H9 (cell line): Measurements from ENCODE around the gene SOS1. TPM values are rescaled to one million over a fixed set of nuclear protein-coding genes. Genes with fewer than 3 reads are reported as not detected.

Experiments
- DNase-seq: peaks from one replicate; pipeline ENCODE4 v3.0.0-alpha.2; 2017
- H2AFZ ChIP-seq: one replicate; pipeline ENCODE4 v1.6.1; 2013; ENCODE audit warnings: mild to moderate bottlenecking, low read length, control low read depth, moderate library complexity
- H2AK5ac ChIP-seq: 2 replicates; pipeline ENCODE4 v1.6.1; 2013; ENCODE audit warnings: low read length, control low read depth, mixed read lengths; ENCODE audit not compliant: insufficient read length
- H2BK120ac ChIP-seq: one replicate; pipeline ENCODE4 v1.6.1; 2013; ENCODE audit warnings: low read depth, mild to moderate bottlenecking, low read length, control low read depth, inconsistent platforms; ENCODE audit not compliant: poor library complexity, severe bottlenecking
- H2BK12ac ChIP-seq: 2 replicates; pipeline ENCODE4 v1.6.1; 2013; ENCODE audit warnings: low read length, control low read depth, mixed read lengths, low read depth; ENCODE audit not compliant: insufficient read length
- H2BK15ac ChIP-seq: 2 replicates; pipeline ENCODE4 v1.6.1; 2013; ENCODE audit warnings: low read depth, low read length, control low read depth
- H2BK20ac ChIP-seq: one replicate; pipeline ENCODE4 v1.6.1; 2013; ENCODE audit warnings: low read depth, mild to moderate bottlenecking, low read length, control low read depth, inconsistent platforms; ENCODE audit not compliant: poor library complexity, severe bottlenecking
- H2BK5ac ChIP-seq: 2 replicates; pipeline ENCODE4 v1.6.1; 2013; ENCODE audit warnings: low read length, control low read depth, mixed read lengths; ENCODE audit not compliant: insufficient read length
- H3K14ac ChIP-seq: 2 replicates; pipeline ENCODE4 v1.6.1; 2013; ENCODE audit warnings: low read length, control low read depth; ENCODE audit not compliant: insufficient read depth
- H3K18ac ChIP-seq: 2 replicates; pipeline ENCODE4 v1.6.1; 2013; ENCODE audit warnings: low read depth, mild to moderate bottlenecking, mixed read lengths, low read length, control low read depth; ENCODE audit not compliant: insufficient read length
- H3K23ac ChIP-seq: 2 replicates; pipeline ENCODE4 v1.6.1; 2013; ENCODE audit warnings: low read length, control low read depth, mixed read lengths, low read depth; ENCODE audit not compliant: insufficient read length
- H3K23me2 ChIP-seq: 2 replicates; pipeline ENCODE4 v1.6.1; 2013; ENCODE audit warnings: low read depth, mild to moderate bottlenecking, mixed read lengths, low read length, control low read depth; ENCODE audit not compliant: insufficient read length, poor library complexity, severe bottlenecking
- H3K27ac ChIP-seq: 2 replicates; pipeline ENCODE4 v1.5.1; 2013; ENCODE audit warnings: low read length, control low read depth, mixed read lengths, low read depth; ENCODE audit not compliant: insufficient read length
- H3K27me3 ChIP-seq: 2 replicates; pipeline ENCODE4 v1.6.1; 2013; ENCODE audit warnings: low read length, control low read depth, inconsistent platforms; ENCODE audit not compliant: insufficient read depth
- H3K4ac ChIP-seq: 2 replicates; pipeline ENCODE4 v1.6.1; 2013; ENCODE audit warnings: low read depth, mild to moderate bottlenecking, control low read depth, inconsistent platforms, low read length, moderate library complexity
- H3K4me1 ChIP-seq: 2 replicates; pipeline ENCODE4 v1.6.1; 2013; ENCODE audit warnings: low read length, control low read depth, inconsistent platforms; ENCODE audit not compliant: insufficient read depth
- H3K4me2 ChIP-seq: 2 replicates; pipeline ENCODE4 v1.6.1; 2013; ENCODE audit warnings: low read length, control low read depth, mixed read lengths; ENCODE audit not compliant: insufficient read length, insufficient read depth
- H3K56ac ChIP-seq: 2 replicates; pipeline ENCODE4 v1.6.1; 2013; ENCODE audit warnings: low read depth, mild to moderate bottlenecking, mixed read lengths, low read length, control low read depth; ENCODE audit not compliant: insufficient read length
- H3K79me1 ChIP-seq: 2 replicates; pipeline ENCODE4 v1.6.1; 2013; ENCODE audit warnings: low read depth, mild to moderate bottlenecking, moderate library complexity, low read length, control low read depth, inconsistent platforms; ENCODE audit not compliant: insufficient read depth, poor library complexity, severe bottlenecking
- H3K79me2 ChIP-seq: 2 replicates; pipeline ENCODE4 v1.6.1; 2013; ENCODE audit warnings: low read length, control low read depth, inconsistent platforms; ENCODE audit not compliant: insufficient read depth
- H3K9ac ChIP-seq: 2 replicates; pipeline ENCODE4 v1.6.1; 2013; ENCODE audit warnings: low read length, control low read depth, mixed read lengths; ENCODE audit not compliant: insufficient read length; ENCODE audit errors: extremely low read depth
- H3K9me3 ChIP-seq: one replicate; pipeline ENCODE4 v1.6.1; 2013; ENCODE audit warnings: low read depth, low read length, inconsistent platforms; ENCODE audit not compliant: control insufficient read depth
- H3T11ph ChIP-seq: one replicate; pipeline ENCODE4 v1.6.1; 2013; ENCODE audit warnings: mild to moderate bottlenecking, low read length, control low read depth, inconsistent platforms
- H4K20me1 ChIP-seq: one replicate; pipeline ENCODE4 v1.6.1; 2013; ENCODE audit not compliant: control insufficient read depth, insufficient read length, insufficient read depth
- H4K5ac ChIP-seq: 2 replicates; pipeline ENCODE4 v1.6.1; 2013; ENCODE audit warnings: low read depth, mild to moderate bottlenecking, mixed read lengths, low read length, control low read depth; ENCODE audit not compliant: insufficient read length
- H4K8ac ChIP-seq: replicated peaks from 2 replicates; pipeline ENCODE4 v1.6.1; 2013; ENCODE audit warnings: low read length, control low read depth, mixed read lengths, low read depth; ENCODE audit not compliant: insufficient read length
- H4K91ac ChIP-seq: 2 replicates; pipeline ENCODE4 v1.6.1; 2013; ENCODE audit warnings: low read depth, mild to moderate bottlenecking, moderate library complexity, mixed read lengths, low read length, control low read depth; ENCODE audit not compliant: insufficient read length
- H3K27ac Mint-ChIP-seq, 3 experiments: 2 replicates in 2 of 3; 3 replicates in 1 of 3; pipeline ENCODE4 v1.8.0; 2020 to 2021; ENCODE audit warnings: mixed read lengths in 3 of 3, mild to moderate bottlenecking in 1 of 3, moderate library complexity in 1 of 3
- H3K27me3 Mint-ChIP-seq: 2 replicates; pipeline ENCODE4 v1.8.0; 2021; ENCODE audit warnings: low read depth, mild to moderate bottlenecking, moderate library complexity, mixed read lengths
- H3K36me3 Mint-ChIP-seq, 3 experiments: 2 replicates in 2 of 3; 3 replicates in 1 of 3; pipeline ENCODE4 v1.8.0; 2020 to 2021; ENCODE audit warnings: low read depth in 3 of 3, mixed read lengths in 3 of 3; ENCODE audit not compliant: insufficient read depth in 1 of 3
- H3K4me1 Mint-ChIP-seq, 2 experiments: 2 replicates each; pipeline ENCODE4 v1.8.0; 2020; ENCODE audit warnings: mixed read lengths in 2 of 2
- H3K4me3 Mint-ChIP-seq, 2 experiments: 2 replicates in 1 of 2; 3 replicates in 1 of 2; pipeline ENCODE4 v1.8.0; 2020 to 2021; ENCODE audit warnings: mild to moderate bottlenecking in 2 of 2, mixed read lengths in 2 of 2, moderate library complexity in 1 of 2
- H3K9me3 Mint-ChIP-seq, 2 experiments: 2 replicates in 1 of 2; 3 replicates in 1 of 2; pipeline ENCODE4 v1.8.0; 2020; ENCODE audit warnings: mild to moderate bottlenecking in 2 of 2, mixed read lengths in 2 of 2, moderate library complexity in 1 of 2
- WGBS: extraction: QIAGEN DNeasy Blood & Tissue Kit; methylation state at CpG from one replicate; pipeline ENCODE4 v1.1.7; 2013; ENCODE audit warnings: missing lambda C conversion rate, low lambda C conversion rate, mixed read lengths; ENCODE audit not compliant: insufficient read length; ENCODE audit errors: extremely low coverage; 5-methylcytosine and 5-hydroxymethylcytosine counted together
- total RNA-seq: library from RNA; stranded (reverse); gene quantifications from 2 replicates; pipeline ENCODE4 v1.2.1, GENCODE V29; 2021
- TF ChIP-seq, protein P1 (sequence below): fragments of 200-600 bp; sonication (generic); conservative IDR thresholded peaks from 3 replicates; pipeline ENCODE4 v1.8.0; 2021; ENCODE audit warnings: antibody characterized with exemption, mild to moderate bottlenecking

The SOS1 gene
- total RNA-seq, 1 experiment from 2014 or later: 35.8 TPM

DNA sequence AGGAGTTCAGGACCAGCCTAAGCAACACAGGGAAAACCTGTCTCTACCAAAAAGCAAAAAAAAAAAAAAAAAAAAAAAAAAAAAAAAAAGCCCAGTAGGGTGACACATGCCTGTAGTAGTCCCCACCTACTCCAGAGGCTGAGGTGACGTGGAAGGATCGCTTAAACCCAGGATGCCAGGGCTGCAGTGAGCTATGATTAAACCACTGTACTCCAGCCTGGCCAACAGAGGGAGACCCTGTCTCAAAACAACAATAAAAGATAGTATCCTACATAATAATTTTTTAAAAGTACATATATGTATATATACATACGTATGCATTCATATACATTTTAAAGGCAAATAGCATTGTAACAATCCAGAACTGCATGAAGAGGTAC, 51.7 kb downstream of the SOS1 start:
- Histone ChIP-seq H4K8ac (no peak overlapping the region), H3K27ac (no peak overlapping the region), H3K79me2 (no peaks in the 10 kb centered on the region; the same call in 1 of the 2 replicates), H3K27me3 (no peaks in the 10 kb centered on the region), H3K79me1 (peaks cover 3% of the 10 kb centered on the region), H3K14ac (no peak overlapping the region), H2BK120ac (no peak overlapping the region), H4K20me1 (no peaks in the 10 kb centered on the region), H3K4ac (no peak overlapping the region), H4K5ac (no peak overlapping the region), H3K56ac (no peak overlapping the region), H2BK5ac (no peak overlapping the region), H2AK5ac (no peak overlapping the region), H3K4me1 (no peaks in the 10 kb centered on the region), H2BK12ac (no peak overlapping the region), H2BK15ac (no peak overlapping the region), H3T11ph (no peak overlapping the region), H3K23me2 (no peaks in the 10 kb centered on the region), H3K9ac (no peak overlapping the region), H3K4me2 (no peak overlapping the region), H3K23ac (no peak overlapping the region), H2BK20ac (no peak overlapping the region), H2AFZ (no peak overlapping the region), H3K18ac (no peak overlapping the region), H3K9me3 (no peaks in the 10 kb centered on the region), H4K91ac (no peak overlapping the region)
- DNase-seq: no peak
- Mint-ChIP-seq H3K4me3 (no peak overlapping the region), H3K9me3 (no peaks in the 10 kb centered on the region), H3K4me1 (peaks cover 19 to 22% of the 10 kb centered on the region in 2 experiments), H3K27ac (no peak overlapping the region), H3K36me3 (peaks cover 0 to 6% (median 6%) of the 10 kb centered on the region in 3 experiments; a peak in 5 of 7 replicates), H3K27me3 (no peaks in the 10 kb centered on the region)
- TF ChIP-seq, protein P1, sequence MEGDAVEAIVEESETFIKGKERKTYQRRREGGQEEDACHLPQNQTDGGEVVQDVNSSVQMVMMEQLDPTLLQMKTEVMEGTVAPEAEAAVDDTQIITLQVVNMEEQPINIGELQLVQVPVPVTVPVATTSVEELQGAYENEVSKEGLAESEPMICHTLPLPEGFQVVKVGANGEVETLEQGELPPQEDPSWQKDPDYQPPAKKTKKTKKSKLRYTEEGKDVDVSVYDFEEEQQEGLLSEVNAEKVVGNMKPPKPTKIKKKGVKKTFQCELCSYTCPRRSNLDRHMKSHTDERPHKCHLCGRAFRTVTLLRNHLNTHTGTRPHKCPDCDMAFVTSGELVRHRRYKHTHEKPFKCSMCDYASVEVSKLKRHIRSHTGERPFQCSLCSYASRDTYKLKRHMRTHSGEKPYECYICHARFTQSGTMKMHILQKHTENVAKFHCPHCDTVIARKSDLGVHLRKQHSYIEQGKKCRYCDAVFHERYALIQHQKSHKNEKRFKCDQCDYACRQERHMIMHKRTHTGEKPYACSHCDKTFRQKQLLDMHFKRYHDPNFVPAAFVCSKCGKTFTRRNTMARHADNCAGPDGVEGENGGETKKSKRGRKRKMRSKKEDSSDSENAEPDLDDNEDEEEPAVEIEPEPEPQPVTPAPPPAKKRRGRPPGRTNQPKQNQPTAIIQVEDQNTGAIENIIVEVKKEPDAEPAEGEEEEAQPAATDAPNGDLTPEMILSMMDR: no peak; the same call in 2 of the 3 replicates
- no CpG with 5 or more reads among the region's 3 CpGs for WGBS
